Liver (tissue), 9 donors: ENCODE measurements around the gene DIPK1A. TPM values are rescaled to one million over a fixed set of nuclear protein-coding genes. Genes with fewer than 3 reads are reported as not detected.

Experiments used
- DNase-seq: peaks from one replicate; pipeline ENCODE4 v3.0.0-alpha.2; 2017; ENCODE audit warnings: low spot score
- H3K27ac ChIP-seq, 2 donors: one replicate each; pipeline ENCODE4 v1.7.0; 2013; ENCODE audit warnings: inconsistent platforms in 2 of 2, low read length in 2 of 2, control low read depth in 1 of 2, low read depth in 1 of 2, mild to moderate bottlenecking in 1 of 2
- H3K27me3 ChIP-seq, 4 donors: one replicate each; pipeline versions ENCODE4 v1.6.1 to v1.7.0; 2013; ENCODE audit warnings: low read length in 3 of 4, inconsistent platforms in 1 of 4, mild to moderate bottlenecking in 1 of 4, moderate library complexity in 1 of 4; ENCODE audit not compliant: control insufficient read depth in 4 of 4, insufficient read depth in 4 of 4
- H3K36me3 ChIP-seq, 4 donors: one replicate each; pipeline versions ENCODE4 v1.6.1 to v1.7.0; 2013; ENCODE audit warnings: low read length in 3 of 4, mild to moderate bottlenecking in 3 of 4, low read depth in 1 of 4, moderate library complexity in 1 of 4; ENCODE audit not compliant: control insufficient read depth in 4 of 4, insufficient read depth in 3 of 4
- H3K4me1 ChIP-seq, 4 donors: one replicate each; pipeline versions ENCODE4 v1.6.1 to v1.7.0; 2013; ENCODE audit warnings: low read length in 3 of 4, mild to moderate bottlenecking in 3 of 4, moderate library complexity in 1 of 4; ENCODE audit not compliant: control insufficient read depth in 4 of 4, insufficient read depth in 4 of 4
- H3K4me3 ChIP-seq, 3 donors: one replicate each; pipeline versions ENCODE4 v1.6.1 to v1.7.0; 2013; ENCODE audit warnings: low read length in 3 of 3, control low read depth in 1 of 3, low read depth in 1 of 3, mild to moderate bottlenecking in 1 of 3
- H3K9ac ChIP-seq, 2 donors: one replicate each; pipeline ENCODE4 v1.7.0; 2013; ENCODE audit warnings: low read length in 2 of 2, mild to moderate bottlenecking in 2 of 2, moderate library complexity in 2 of 2, control low read depth in 1 of 2, low read depth in 1 of 2
- H3K9me3 ChIP-seq, 4 donors: one replicate each; pipeline versions ENCODE4 v1.6.1 to v1.7.0; 2013; ENCODE audit warnings: low read length in 3 of 4; ENCODE audit not compliant: control insufficient read depth in 4 of 4
- ATF3 ChIP-seq: IDR thresholded peaks from 2 replicates; pipeline ENCODE4 v1.6.1; 2016; ENCODE audit warnings: antibody characterized with exemption
- CTCF ChIP-seq: fragments of 150-350 bp; IDR thresholded peaks from 2 replicates; pipeline ENCODE4 v1.5.1; 2017; ENCODE audit warnings: improper control_type of control experiment, low read depth, low read length; ENCODE audit not compliant: missing input control
- EGR1 ChIP-seq, 2 donors: IDR thresholded peaks; 2 replicates each; pipeline ENCODE4 v1.6.1; 2016 to 2018; ENCODE audit warnings: antibody characterized with exemption in 2 of 2, low read depth in 2 of 2
- FOXA1 ChIP-seq: IDR thresholded peaks from 2 replicates; pipeline ENCODE4 v1.6.1; 2016; ENCODE audit warnings: antibody characterized with exemption
- FOXA2 ChIP-seq: IDR thresholded peaks from 2 replicates; pipeline ENCODE4 v1.6.1; 2016; ENCODE audit warnings: antibody characterized with exemption
- GABPA ChIP-seq, 2 donors: IDR thresholded peaks in 1 of 2; conservative IDR thresholded peaks in 1 of 2; 2 replicates each; pipeline ENCODE4 v1.6.1; 2016; ENCODE audit warnings: antibody characterized with exemption in 2 of 2, mild to moderate bottlenecking in 1 of 2, moderate library complexity in 1 of 2
- HNF4A ChIP-seq, 2 donors: conservative IDR thresholded peaks; 2 replicates each; pipeline ENCODE4 v1.6.1; 2016; ENCODE audit warnings: antibody characterized with exemption in 2 of 2, mild to moderate bottlenecking in 2 of 2
- HNF4G ChIP-seq: IDR thresholded peaks from 2 replicates; pipeline ENCODE4 v1.6.1; 2016; ENCODE audit warnings: antibody characterized with exemption
- JUND ChIP-seq, 2 donors: IDR thresholded peaks; 2 replicates each; pipeline ENCODE4 v1.6.1; 2016; ENCODE audit warnings: antibody characterized with exemption in 2 of 2
- MAX ChIP-seq: IDR thresholded peaks from 2 replicates; pipeline ENCODE4 v1.6.1; 2016; ENCODE audit warnings: antibody characterized with exemption
- NR2F2 ChIP-seq: IDR thresholded peaks from 2 replicates; pipeline ENCODE4 v1.6.1; 2016; ENCODE audit warnings: antibody characterized with exemption
- RAD21 ChIP-seq, 2 donors: IDR thresholded peaks; 2 replicates each; pipeline ENCODE4 v1.6.1; 2016; ENCODE audit warnings: antibody characterized with exemption in 2 of 2, mild to moderate bottlenecking in 2 of 2
- REST ChIP-seq: IDR thresholded peaks from 2 replicates; pipeline ENCODE4 v1.6.1; 2016; ENCODE audit warnings: antibody characterized with exemption, mild to moderate bottlenecking
- RXRA ChIP-seq, 2 donors: IDR thresholded peaks; 2 replicates each; pipeline ENCODE4 v1.6.1; 2017 to 2018; ENCODE audit warnings: antibody characterized with exemption in 2 of 2, mild to moderate bottlenecking in 1 of 2
- SP1 ChIP-seq: IDR thresholded peaks from 2 replicates; pipeline ENCODE4 v1.6.1; 2018; ENCODE audit warnings: antibody characterized with exemption, mild to moderate bottlenecking
- TAF1 ChIP-seq: conservative IDR thresholded peaks from 2 replicates; pipeline ENCODE4 v1.6.1; 2016; ENCODE audit warnings: antibody characterized with exemption, mild to moderate bottlenecking
- YY1 ChIP-seq: IDR thresholded peaks from 2 replicates; pipeline ENCODE4 v1.6.1; 2016; ENCODE audit warnings: antibody characterized with exemption, mild to moderate bottlenecking
- ZBTB33 ChIP-seq: IDR thresholded peaks from 2 replicates; pipeline ENCODE4 v1.6.1; 2016; ENCODE audit warnings: antibody characterized with exemption
- WGBS: extraction: QIAGEN DNeasy Blood & Tissue Kit; methylation state at CpG from one replicate; pipeline ENCODE4 v1.1.7; 2013; 5-methylcytosine and 5-hydroxymethylcytosine counted together
- polyA plus RNA-seq, 2 donors: library from polyadenylated mRNA; stranded (reverse) in 1 of 2; unstranded in 1 of 2; fragments of 200-250 nt in 1 of 2; fragments of >200 nt in 1 of 2; fragmentation: Nextera tagmentation in 1 of 2; extraction: Ambion mirVana in 1 of 2; gene quantifications; one replicate each; pipeline versions ENCODE4 v1.2.1 to v1.2.3, GENCODE V29; 2013 to 2015
- total RNA-seq, 2 donors: library from RNA; depleted of rRNA; stranded (reverse); fragments of >200 nt; gene quantifications; one replicate each; pipeline ENCODE4 v1.2.3, GENCODE V29; 2014
- donor health status: healthy.
- donor health status: healthy.
- donor health status: healthy.
- donor health status: healthy.
- donor health status: healthy.

Gene DIPK1A
- total and polyA plus RNA-seq, 4 donors = 7.9 to 11.6 (median 10.2) TPM

GRCh38 chr1:93003981-93004380 lies 42.7 kb upstream of the DIPK1A start (continued):
- TF ChIP-seq REST (no peak), GABPA (IDR thresholded peaks at IDR 0.05 in 1 of 2, conservative IDR thresholded peaks at IDR 0.05 in 1 of 2) (no peak), RAD21 (IDR thresholded peaks at IDR 0.05) (no peak), HNF4G (no peak), MAX (no peak), NR2F2 (no peak)

- H3K9ac ChIP-seq = no peak overlapping the region
- H3K4me1 ChIP-seq = no peaks in the 10 kb centered on the region
- no peaks in the 10 kb centered on the region for H3K9me3 ChIP-seq
- H3K27me3 ChIP-seq = no peaks in the 10 kb centered on the region
- DNase-seq = no peak
- no peak overlapping the region for H3K27ac ChIP-seq
- TF ChIP-seq EGR1 (IDR thresholded peaks at IDR 0.05; ENCODE audit: low read depth in 2 of 2) (no peak), FOXA1 (no peak), RAD21 (IDR thresholded peaks at IDR 0.05) (no peak), NR2F2 (no peak), JUND (IDR thresholded peaks at IDR 0.05) (no peak), FOXA2 (no peak), HNF4A (conservative IDR thresholded peaks at IDR 0.05) (no peak), MAX (no peak)
- no peaks in the 10 kb centered on the region for H3K36me3 ChIP-seq
- no peak overlapping the region for H3K4me3 ChIP-seq
- 88% methylated on average over 2 of the region's 2 CpGs for WGBS
Measured at GRCh38 chr1:93002781-93003180, 41.5 kb upstream of the DIPK1A start.

GRCh38 chr1:93001893-93002292 lies 40.6 kb upstream of the DIPK1A start:
- Histone ChIP-seq H3K9me3 (no peaks in the 10 kb centered on the region), H3K4me3 (no peak overlapping the region), H3K36me3 (no peaks in the 10 kb centered on the region), H3K27me3 (no peaks in the 10 kb centered on the region), H3K9ac (no peak overlapping the region), H3K27ac (no peak overlapping the region), H3K4me1 (no peaks in the 10 kb centered on the region)
- TF ChIP-seq ATF3 (no peak), NR2F2 (no peak), REST (no peak), RAD21 (IDR thresholded peaks at IDR 0.05) (no peak), HNF4G (no peak), GABPA (IDR thresholded peaks at IDR 0.05 in 1 of 2, conservative IDR thresholded peaks at IDR 0.05 in 1 of 2) (no peak), TAF1 (no peak), ZBTB33 (no peak), FOXA1 (no peak), EGR1 (IDR thresholded peaks at IDR 0.05; ENCODE audit: low read depth in 2 of 2) (no peak), FOXA2 (no peak), CTCF (no peak), HNF4A (conservative IDR thresholded peaks at IDR 0.05) (no peak), YY1 (no peak), JUND (IDR thresholded peaks at IDR 0.05) (no peak), RXRA (IDR thresholded peaks at IDR 0.05) (no peak), SP1 (no peak)
- DNase-seq = no peak
